CD14-positive monocyte (primary cell): ENCODE results near the gene AOPEP. TPM values are rescaled to one million over a fixed set of nuclear protein-coding genes. Genes with fewer than 3 reads are reported as not detected.

Experiments used
- DNase-seq, 3 donors: peaks; one replicate each; pipeline ENCODE4 v3.0.0-alpha.2; 2011 to 2022
- H2AFZ ChIP-seq: 2 replicates; pipeline ENCODE4 v1.6.0; 2012; ENCODE audit warnings: mild to moderate bottlenecking, low read depth, low read length, inconsistent platforms; ENCODE audit not compliant: insufficient read depth, poor library complexity, severe bottlenecking
- H3K27ac ChIP-seq, 2 donors: 1 replicate in 1 of 2; 2 replicates in 1 of 2; pipeline ENCODE4 v1.5.1; 2012 to 2013; ENCODE audit warnings: low read length in 2 of 2, control low read depth in 1 of 2, inconsistent platforms in 1 of 2, low read depth in 1 of 2, mild to moderate bottlenecking in 1 of 2
- H3K27me3 ChIP-seq, 2 donors: one replicate each; pipeline versions ENCODE4 v1.6.0 to v1.6.1; 2011 to 2013; ENCODE audit warnings: low read length in 2 of 2; ENCODE audit not compliant: control insufficient read depth in 2 of 2, insufficient read depth in 2 of 2
- H3K36me3 ChIP-seq, 2 donors: replicated peaks in 1 of 2; 1 replicate in 1 of 2; 2 replicates in 1 of 2; pipeline versions ENCODE4 v1.5.1 to v1.6.1; 2012 to 2013; ENCODE audit warnings: low read length in 2 of 2, control low read depth in 1 of 2, inconsistent platforms in 1 of 2, mild to moderate bottlenecking in 1 of 2; ENCODE audit not compliant: insufficient read depth in 2 of 2, control insufficient read depth in 1 of 2
- H3K4me1 ChIP-seq, 2 donors: 1 replicate in 1 of 2; 2 replicates in 1 of 2; pipeline versions ENCODE4 v1.5.1 to v1.6.1; 2012 to 2013; ENCODE audit warnings: low read length in 2 of 2, control low read depth in 1 of 2, inconsistent platforms in 1 of 2, mild to moderate bottlenecking in 1 of 2, moderate library complexity in 1 of 2; ENCODE audit not compliant: insufficient read depth in 2 of 2, control insufficient read depth in 1 of 2
- H3K4me2 ChIP-seq: replicated peaks from 2 replicates; pipeline ENCODE3; 2012; ENCODE audit warnings: low read length, moderate library complexity, mild to moderate bottlenecking; ENCODE audit not compliant: poor library complexity, severe bottlenecking; ENCODE audit errors: extremely low read depth
- H3K4me3 ChIP-seq, 3 experiments: fragments of 200-600 bp in 1 of 3; sonication (generic) in 1 of 3; replicated peaks in 1 of 3; 1 replicate in 2 of 3; 2 replicates in 1 of 3; pipeline ENCODE4 v1.5.1; 2011 to 2013; ENCODE audit warnings: low read length in 3 of 3, mild to moderate bottlenecking in 3 of 3, control low read depth in 2 of 3, low read depth in 2 of 3, inconsistent platforms in 1 of 3, moderate library complexity in 1 of 3
- H3K79me2 ChIP-seq: 2 replicates; pipeline ENCODE4 v1.6.0; 2012; ENCODE audit warnings: mild to moderate bottlenecking, control low read depth, inconsistent platforms, low read length, moderate library complexity; ENCODE audit not compliant: insufficient read depth
- H3K9ac ChIP-seq: 2 replicates; pipeline ENCODE4 v1.6.0; 2017; ENCODE audit warnings: low read length, mild to moderate bottlenecking; ENCODE audit not compliant: insufficient read depth, poor library complexity, severe bottlenecking
- H3K9me3 ChIP-seq, 2 donors: replicated peaks in 1 of 2; 1 replicate in 1 of 2; 2 replicates in 1 of 2; pipeline versions ENCODE4 v1.5.1 to v1.6.1; 2012 to 2013; ENCODE audit warnings: low read length in 2 of 2, control low read depth in 1 of 2; ENCODE audit not compliant: control insufficient read depth in 1 of 2, insufficient read depth in 1 of 2
- H4K20me1 ChIP-seq: 2 replicates; pipeline ENCODE4 v1.6.0; 2012; ENCODE audit warnings: mild to moderate bottlenecking, low read length, control low read depth, moderate library complexity; ENCODE audit not compliant: insufficient read depth
- H3K27ac Mint-ChIP-seq, 7 donors: one replicate each; pipeline ENCODE4 v1.8.0; 2020; ENCODE audit warnings: mild to moderate bottlenecking in 7 of 7, mixed read lengths in 7 of 7, moderate library complexity in 6 of 7, inconsistent platforms in 2 of 7
- H3K27me3 Mint-ChIP-seq, 3 donors: one replicate each; pipeline ENCODE4 v1.8.0; 2021 to 2022; ENCODE audit warnings: low read depth in 3 of 3, mild to moderate bottlenecking in 3 of 3, mixed read lengths in 3 of 3, moderate library complexity in 3 of 3, inconsistent platforms in 1 of 3
- H3K36me3 Mint-ChIP-seq, 2 donors: one replicate each; pipeline ENCODE4 v1.8.0; 2020; ENCODE audit warnings: mixed read lengths in 2 of 2, inconsistent platforms in 1 of 2, mild to moderate bottlenecking in 1 of 2
- H3K4me1 Mint-ChIP-seq: one replicate; pipeline ENCODE4 v1.8.0; 2020; ENCODE audit warnings: mild to moderate bottlenecking, mixed read lengths
- H3K4me3 Mint-ChIP-seq, 2 donors: one replicate each; pipeline ENCODE4 v1.8.0; 2020; ENCODE audit warnings: mild to moderate bottlenecking in 2 of 2, mixed read lengths in 2 of 2, moderate library complexity in 1 of 2
- H3K9me3 Mint-ChIP-seq, 7 donors: one replicate each; pipeline ENCODE4 v1.8.0; 2020 to 2022; ENCODE audit warnings: mixed read lengths in 7 of 7, mild to moderate bottlenecking in 6 of 7, moderate library complexity in 6 of 7, inconsistent platforms in 2 of 7
- WGBS: methylation state at CpG from one replicate; pipeline ENCODE4 v1.1.5; 2013; ENCODE audit warnings: missing lambda C conversion rate; ENCODE audit not compliant: insufficient coverage; 5-methylcytosine and 5-hydroxymethylcytosine counted together
- intact Hi-C, 2 donors: fragments of 100-400 bp; cut with micrococcal nuclease; formaldehyde crosslinking; loops; one replicate each; pipeline versions ENCODE4 v1.15.0 to v1.15.1; 2023
- polyA plus RNA-seq, 3 donors: library from polyadenylated mRNA; depleted of rRNA in 1 of 3; unstranded in 2 of 3; stranded (reverse) in 1 of 3; fragments of 300-500 nt in 2 of 3; fragments of >200 nt in 1 of 3; fragmentation: Illumina TruSeq in 2 of 3; gene quantifications; 1 replicate in 2 of 3; 2 replicates in 1 of 3; pipeline ENCODE4 v1.2.3, GENCODE V29; 2012 to 2021
- TF ChIP-seq, protein P1 (sequence below): fragments of 200-600 bp; IDR thresholded peaks from one replicate; pipeline ENCODE4 v1.8.0; 2022; ENCODE audit warnings: antibody characterized with exemption, mild to moderate bottlenecking

Gene AOPEP
- polyA plus RNA-seq, 3 donors, result 3.0 to 4.1 (median 3.1) TPM

GRCh38 chr9:95082401-95083084, 356.0 kb downstream of the AOPEP start:
- Histone ChIP-seq H2AFZ (no peak overlapping the region), H4K20me1 (no peaks in the 10 kb centered on the region), H3K4me1 (no peaks in the 10 kb centered on the region), H3K79me2 (no peaks in the 10 kb centered on the region), H3K36me3 (peaks cover 0 to 3% of the 10 kb centered on the region in 2 donors), H3K9ac (no peak overlapping the region), H3K27me3 (no peaks in the 10 kb centered on the region), H3K27ac (no peak overlapping the region), H3K9me3 (no peaks in the 10 kb centered on the region), H3K4me2 (no peak overlapping the region), H3K4me3 (no peak overlapping the region)
- peaks cover 6 to 18% of the 10 kb centered on the region in 2 donors for H3K36me3 Mint-ChIP-seq
- no peak for DNase-seq
- H3K4me1 Mint-ChIP-seq, result no peaks in the 10 kb centered on the region
- H3K27ac Mint-ChIP-seq, result no peak overlapping the region
- intact Hi-C loops, result no loop called here
- 95% methylated on average over 10 of the region's 18 CpGs for WGBS
- no peak overlapping the region for H3K4me3 Mint-ChIP-seq
- H3K9me3 Mint-ChIP-seq, result no peaks in the 10 kb centered on the region
- TF ChIP-seq, protein P1, sequence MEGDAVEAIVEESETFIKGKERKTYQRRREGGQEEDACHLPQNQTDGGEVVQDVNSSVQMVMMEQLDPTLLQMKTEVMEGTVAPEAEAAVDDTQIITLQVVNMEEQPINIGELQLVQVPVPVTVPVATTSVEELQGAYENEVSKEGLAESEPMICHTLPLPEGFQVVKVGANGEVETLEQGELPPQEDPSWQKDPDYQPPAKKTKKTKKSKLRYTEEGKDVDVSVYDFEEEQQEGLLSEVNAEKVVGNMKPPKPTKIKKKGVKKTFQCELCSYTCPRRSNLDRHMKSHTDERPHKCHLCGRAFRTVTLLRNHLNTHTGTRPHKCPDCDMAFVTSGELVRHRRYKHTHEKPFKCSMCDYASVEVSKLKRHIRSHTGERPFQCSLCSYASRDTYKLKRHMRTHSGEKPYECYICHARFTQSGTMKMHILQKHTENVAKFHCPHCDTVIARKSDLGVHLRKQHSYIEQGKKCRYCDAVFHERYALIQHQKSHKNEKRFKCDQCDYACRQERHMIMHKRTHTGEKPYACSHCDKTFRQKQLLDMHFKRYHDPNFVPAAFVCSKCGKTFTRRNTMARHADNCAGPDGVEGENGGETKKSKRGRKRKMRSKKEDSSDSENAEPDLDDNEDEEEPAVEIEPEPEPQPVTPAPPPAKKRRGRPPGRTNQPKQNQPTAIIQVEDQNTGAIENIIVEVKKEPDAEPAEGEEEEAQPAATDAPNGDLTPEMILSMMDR, result no peak
- no peaks in the 10 kb centered on the region for H3K27me3 Mint-ChIP-seq

GRCh38 chr9:95083086-95083768, 356.7 kb downstream of the AOPEP start:
- Histone ChIP-seq H3K27ac (no peak overlapping the region), H2AFZ (no peak overlapping the region), H3K36me3 (peaks cover 0 to 3% of the 10 kb centered on the region in 2 donors), H3K4me2 (no peak overlapping the region), H3K4me1 (no peaks in the 10 kb centered on the region), H3K9ac (no peak overlapping the region), H3K4me3 (no peak overlapping the region), H3K9me3 (no peaks in the 10 kb centered on the region), H4K20me1 (no peaks in the 10 kb centered on the region), H3K27me3 (no peaks in the 10 kb centered on the region), H3K79me2 (no peaks in the 10 kb centered on the region)
- no peak for DNase-seq
- H3K4me1 Mint-ChIP-seq, result no peaks in the 10 kb centered on the region
- no peaks in the 10 kb centered on the region for H3K9me3 Mint-ChIP-seq
- WGBS, result 95% methylated on average over 32 of the region's 39 CpGs
- H3K27me3 Mint-ChIP-seq, result no peaks in the 10 kb centered on the region
- H3K36me3 Mint-ChIP-seq, result peaks cover 6 to 18% of the 10 kb centered on the region in 2 donors
- TF ChIP-seq, protein P1, result no peak
- no peak overlapping the region for H3K4me3 Mint-ChIP-seq
- intact Hi-C loops, result no loop called here
- no peak overlapping the region for H3K27ac Mint-ChIP-seq
